SK-N-DZ (cell line): ENCODE data around the gene SF3B2.
"Not testable (repeated sequence)": the region's sequence is repeated elsewhere in the genome, so short reads cannot be mapped to it uniquely, and the experiment has no call there.

ENCODE experiments used
- DNase-seq: peaks from one replicate; pipeline ENCODE4 v3.0.0-alpha.2; 2015; ENCODE audit warnings: low spot score

The SF3B2 gene

GRCh38 chr11:66106786-66107599, 54.8 kb downstream of the SF3B2 start:
- no peak for DNase-seq

DNA sequence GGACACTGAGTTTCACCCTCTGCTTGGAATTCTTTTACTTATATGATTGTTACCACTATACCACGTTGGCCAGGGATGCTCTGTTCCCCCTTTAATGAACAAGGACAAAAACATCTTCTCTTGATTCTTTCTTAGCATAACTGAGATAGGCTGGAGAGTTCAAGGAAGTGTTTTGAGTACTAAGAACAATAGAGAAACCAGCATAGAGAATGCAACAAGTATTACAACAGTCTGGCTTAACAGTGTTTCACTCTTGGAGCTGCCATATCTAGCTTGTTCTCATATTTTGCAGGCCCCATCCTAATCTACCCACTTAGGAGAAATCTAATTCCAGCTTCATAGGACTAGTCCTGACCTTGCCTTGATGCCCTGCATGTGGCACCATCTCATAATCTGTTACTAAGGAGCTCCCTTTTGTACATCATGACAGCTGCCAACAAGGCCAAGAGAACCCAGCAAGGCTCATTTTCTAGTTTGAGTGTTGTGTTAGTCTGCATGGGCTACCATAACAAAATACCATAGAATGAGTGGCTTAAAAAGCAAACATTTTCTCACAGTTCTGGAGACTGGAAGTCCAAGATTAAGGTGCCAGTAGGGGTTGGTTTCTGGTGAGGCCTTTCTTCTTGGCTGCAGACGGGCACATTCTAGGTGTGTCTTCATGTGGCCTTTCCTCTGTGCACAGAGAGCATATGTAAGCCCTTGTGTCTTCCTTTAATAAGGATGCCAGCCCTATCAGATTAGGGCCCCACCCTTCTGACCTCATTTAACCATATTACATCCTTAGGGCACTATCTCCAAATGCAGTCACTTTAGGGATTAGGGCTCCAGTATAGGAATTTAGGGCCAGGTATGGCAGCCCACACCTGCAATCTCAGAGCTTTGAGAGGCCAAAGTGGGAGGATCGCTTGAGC, 55.7 kb downstream of the SF3B2 start:
- DNase-seq: no peak

GRCh38 chr11:66109294-66109693, 57.1 kb downstream of the SF3B2 start:
- DNase-seq: no peak

DNA sequence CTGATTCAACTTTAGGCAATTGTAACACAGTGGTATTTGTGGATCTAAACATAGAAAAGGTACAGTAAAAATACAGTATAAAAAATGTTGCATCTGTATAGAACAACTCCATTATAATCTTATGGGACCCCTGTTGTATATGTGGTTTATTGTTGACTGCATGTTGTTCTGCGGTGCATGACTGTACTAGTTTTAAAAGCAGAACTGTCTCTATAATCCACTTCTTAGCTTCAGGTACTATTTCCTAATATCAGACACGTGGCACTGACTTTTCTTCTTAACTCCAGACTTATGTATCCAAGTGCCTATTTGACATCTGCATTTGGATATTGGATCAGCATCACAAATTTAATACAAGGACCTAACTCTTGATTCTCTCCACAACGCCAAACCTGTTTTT, 59.0 kb downstream of the SF3B2 start:
- DNase-seq: no peak

- no peak for DNase-seq
Observed at GRCh38 chr11:66112041-66112491, 59.9 kb downstream of the SF3B2 start.

DNA sequence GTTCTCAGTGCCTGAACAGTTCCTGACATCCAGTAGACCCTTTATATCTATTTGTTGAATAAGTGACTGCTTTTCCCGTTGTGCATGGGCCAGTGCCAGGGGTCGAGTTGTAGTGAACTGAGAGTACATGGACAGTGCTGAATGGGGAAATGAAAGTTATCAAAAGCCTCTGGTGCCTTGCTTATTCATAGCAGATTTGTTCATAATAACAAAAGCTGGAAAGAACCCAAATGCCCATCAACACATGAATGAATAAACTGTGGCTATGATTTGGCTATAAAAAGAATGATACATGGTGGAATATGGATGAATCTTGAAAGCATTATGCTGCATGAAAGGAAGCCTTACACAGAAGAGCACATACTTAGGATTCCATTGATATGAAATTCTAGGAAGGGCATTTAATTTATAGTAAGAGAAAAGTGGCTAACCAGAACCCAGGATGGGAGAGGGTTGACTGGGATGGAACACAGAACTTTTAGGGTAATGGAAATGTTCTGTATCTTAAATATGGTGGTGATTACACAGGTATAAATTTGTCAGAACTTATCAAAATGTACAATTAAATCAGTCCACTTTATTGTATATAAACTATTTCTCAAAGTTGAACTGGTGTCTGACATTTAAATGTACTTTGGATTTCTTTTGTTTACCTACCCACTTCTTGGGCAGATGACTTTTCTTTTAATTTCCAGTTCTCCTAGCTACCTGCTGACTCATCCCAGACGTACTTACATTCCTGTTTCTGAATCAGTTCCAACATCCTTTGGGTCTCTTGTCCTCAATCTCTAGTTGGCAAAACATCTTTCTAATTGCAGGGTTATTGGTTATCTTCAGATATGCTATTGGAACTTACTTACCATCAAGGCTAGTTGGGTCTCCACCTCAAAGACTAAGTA, 60.7 kb downstream of the SF3B2 start:
- no peak for DNase-seq

GRCh38 chr11:66114957-66115356, 62.8 kb downstream of the SF3B2 start:
- DNase-seq: not testable (repeated sequence)

GRCh38 chr11:66115638-66116301, 63.6 kb downstream of the SF3B2 start:
- DNase-seq: no peak

DNA sequence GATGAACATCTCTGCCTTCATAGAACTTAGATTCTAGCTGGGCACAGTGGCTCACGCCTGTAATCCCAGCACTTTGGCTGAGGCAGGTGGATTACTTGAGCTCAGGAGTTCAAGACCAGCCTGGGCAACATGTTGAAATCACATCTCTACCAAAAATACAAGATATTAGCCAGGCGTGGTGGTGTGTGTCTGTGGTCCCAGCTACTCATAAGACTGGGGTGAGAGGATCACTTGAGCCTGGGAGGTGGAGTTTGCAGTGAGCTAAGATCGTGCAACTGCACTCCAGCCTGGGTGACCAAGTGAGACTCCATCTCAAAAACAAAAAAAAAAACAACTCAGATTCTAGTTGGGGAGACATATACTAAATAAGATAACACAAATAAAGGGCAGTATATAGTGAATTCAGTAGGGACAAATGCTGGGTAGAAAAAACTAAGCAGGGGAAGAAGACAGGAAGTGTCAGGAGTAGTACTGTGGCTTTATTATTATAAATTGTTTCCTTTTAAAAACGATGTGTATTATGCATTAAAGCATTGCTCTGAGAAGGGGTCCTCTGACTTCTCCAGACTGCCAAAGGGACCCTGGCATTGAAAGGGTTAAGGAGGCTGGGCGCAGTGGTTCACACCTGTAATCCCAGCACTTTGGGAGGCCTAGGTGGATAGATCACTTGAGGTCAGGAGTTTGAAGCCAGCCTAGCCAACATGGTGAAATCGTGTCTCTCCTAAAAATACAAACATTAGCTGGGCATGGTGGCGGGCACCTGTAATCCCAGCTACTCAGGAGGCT, 64.6 kb downstream of the SF3B2 start:
- DNase-seq: no peak

GRCh38 chr11:66118847-66119246, 66.7 kb downstream of the SF3B2 start:
- DNase-seq: no peak
